ENCODE data around the gene ZNF385B. TPM values are rescaled to one million over a fixed set of nuclear protein-coding genes. Genes with fewer than 3 reads are reported as not detected.

The ZNF385B gene
- polyA plus RNA-seq, 1 donor from 2014 or later, result 0.31 TPM

- Histone ChIP-seq H3K9me3 (ENCODE audit: low read length) (no peaks in the 10 kb centered on the region), H4K20me1 (ENCODE audit: insufficient read depth) (no peaks in the 10 kb centered on the region), H3K9me2 (ENCODE audit: insufficient read depth, low read length) (no peaks in the 10 kb centered on the region), H3K36me3 (ENCODE audit: insufficient read depth, low read length) (no peaks in the 10 kb centered on the region), H3K27ac (ENCODE audit: low read length) (no peak overlapping the region), H3F3A (ENCODE audit: insufficient read depth, low read length, poor library complexity, severe bottlenecking) (no peaks in the 10 kb centered on the region), H3K4me2 (ENCODE audit: low read length) (no peak overlapping the region), H3K4me3 (ENCODE audit: low read length) (no peak overlapping the region), H3K79me2 (replicated peaks; ENCODE audit: insufficient read depth, low read length) (no peaks in the 10 kb centered on the region), H3K27me3 (ENCODE audit: insufficient read depth, low read depth, low read length) (no peaks in the 10 kb centered on the region), H3K9ac (ENCODE audit: low read length) (no peak overlapping the region), H2AFZ (ENCODE audit: low read depth, low read length) (no peak overlapping the region)
- TF ChIP-seq, protein P1, sequence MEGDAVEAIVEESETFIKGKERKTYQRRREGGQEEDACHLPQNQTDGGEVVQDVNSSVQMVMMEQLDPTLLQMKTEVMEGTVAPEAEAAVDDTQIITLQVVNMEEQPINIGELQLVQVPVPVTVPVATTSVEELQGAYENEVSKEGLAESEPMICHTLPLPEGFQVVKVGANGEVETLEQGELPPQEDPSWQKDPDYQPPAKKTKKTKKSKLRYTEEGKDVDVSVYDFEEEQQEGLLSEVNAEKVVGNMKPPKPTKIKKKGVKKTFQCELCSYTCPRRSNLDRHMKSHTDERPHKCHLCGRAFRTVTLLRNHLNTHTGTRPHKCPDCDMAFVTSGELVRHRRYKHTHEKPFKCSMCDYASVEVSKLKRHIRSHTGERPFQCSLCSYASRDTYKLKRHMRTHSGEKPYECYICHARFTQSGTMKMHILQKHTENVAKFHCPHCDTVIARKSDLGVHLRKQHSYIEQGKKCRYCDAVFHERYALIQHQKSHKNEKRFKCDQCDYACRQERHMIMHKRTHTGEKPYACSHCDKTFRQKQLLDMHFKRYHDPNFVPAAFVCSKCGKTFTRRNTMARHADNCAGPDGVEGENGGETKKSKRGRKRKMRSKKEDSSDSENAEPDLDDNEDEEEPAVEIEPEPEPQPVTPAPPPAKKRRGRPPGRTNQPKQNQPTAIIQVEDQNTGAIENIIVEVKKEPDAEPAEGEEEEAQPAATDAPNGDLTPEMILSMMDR (IDR thresholded peaks at IDR 0.05; ENCODE audit: poor library complexity, severe bottlenecking), result no peak
- TF ChIP-seq RAD21 (conservative IDR thresholded peaks at IDR 0.05), result no peak
- no peak for TF ChIP-seq POLR2AphosphoS5 (IDR thresholded peaks at IDR 0.05)
- no peak for TF ChIP-seq EP300 (conservative IDR thresholded peaks at IDR 0.05; ENCODE audit: poor library complexity, severe bottlenecking)
- TF ChIP-seq MXI1 (conservative IDR thresholded peaks at IDR 0.05; ENCODE audit: poor library complexity, severe bottlenecking), result no peak
- no peak for TF ChIP-seq SMC3 (conservative IDR thresholded peaks at IDR 0.05; ENCODE audit: poor library complexity)
- TF ChIP-seq EZH2 (IDR thresholded peaks at IDR 0.05; ENCODE audit: borderline replicate concordance, insufficient read depth, low read length, poor library complexity, severe bottlenecking), result no peak
- no peak for TF ChIP-seq TAF1 (IDR thresholded peaks at IDR 0.05; ENCODE audit: low read depth)
- no peak for TF ChIP-seq REST (IDR thresholded peaks at IDR 0.05; ENCODE audit: borderline replicate concordance)
Measured at GRCh38 chr2:179682756-179683155, 178.7 kb downstream of the ZNF385B start.

- TF ChIP-seq SMC3 (conservative IDR thresholded peaks at IDR 0.05; ENCODE audit: poor library complexity), result no peak
- no peak for TF ChIP-seq POLR2AphosphoS5 (IDR thresholded peaks at IDR 0.05)
- TF ChIP-seq MXI1 (conservative IDR thresholded peaks at IDR 0.05; ENCODE audit: poor library complexity, severe bottlenecking), result no peak
- Histone ChIP-seq H3K4me3 (ENCODE audit: low read length) (no peak overlapping the region), H3K4me2 (ENCODE audit: low read length) (no peak overlapping the region), H3F3A (ENCODE audit: insufficient read depth, low read length, poor library complexity, severe bottlenecking) (no peaks in the 10 kb centered on the region), H3K9me2 (ENCODE audit: insufficient read depth, low read length) (no peaks in the 10 kb centered on the region), H3K9ac (ENCODE audit: low read length) (no peak overlapping the region), H3K27me3 (ENCODE audit: insufficient read depth, low read depth, low read length) (no peaks in the 10 kb centered on the region), H4K20me1 (ENCODE audit: insufficient read depth) (no peaks in the 10 kb centered on the region), H2AFZ (ENCODE audit: low read depth, low read length) (no peak overlapping the region), H3K79me2 (replicated peaks; ENCODE audit: insufficient read depth, low read length) (no peaks in the 10 kb centered on the region), H3K36me3 (ENCODE audit: insufficient read depth, low read length) (no peaks in the 10 kb centered on the region), H3K27ac (ENCODE audit: low read length) (no peak overlapping the region), H3K9me3 (ENCODE audit: low read length) (no peaks in the 10 kb centered on the region)
Measured at GRCh38 chr2:179677746-179678505, 183.5 kb downstream of the ZNF385B start.

Measured in neural cell (in vitro differentiated cells).